GM18526 (cell line): Measurements from ENCODE around the gene BACH1.
A peak's percentile ranks its signal among the peaks of the same experiment; 100 is the strongest.

Experiments
- POLR2A ChIP-seq: IDR thresholded peaks from 3 replicates; pipeline ENCODE4 v1.6.1; 2011; ENCODE audit not compliant: insufficient read length; ENCODE audit errors: extremely low read depth

The BACH1 gene

GRCh38 chr21:29289317-29289716, 9.4 kb upstream of the BACH1 start:
- TF ChIP-seq POLR2A, result no peak

- TF ChIP-seq POLR2A, result no peak
Measured at GRCh38 chr21:29290240-29290639, 8.5 kb upstream of the BACH1 start.

- no peak for TF ChIP-seq POLR2A
Measured at GRCh38 chr21:29293495-29293894, 5.2 kb upstream of the BACH1 start.

GRCh38 chr21:29295066-29295650, 3.6 kb upstream of the BACH1 start:
- TF ChIP-seq POLR2A, result no peak

- TF ChIP-seq POLR2A, result no peak
Measured at GRCh38 chr21:29296446-29296845, 2.3 kb upstream of the BACH1 start.

GRCh38 chr21:29297483-29298347, 1.0 kb upstream of the BACH1 start:
- TF ChIP-seq POLR2A, result no peak

- peak; percentile 2 for TF ChIP-seq POLR2A
Measured at GRCh38 chr21:29299046-29299915, 559 bp downstream of the BACH1 start.

GRCh38 chr21:29299916-29300806, 1.4 kb downstream of the BACH1 start:
- TF ChIP-seq POLR2A, result no peak

- TF ChIP-seq POLR2A, result no peak
Measured at GRCh38 chr21:29300807-29301138, 2.1 kb downstream of the BACH1 start.

- TF ChIP-seq POLR2A, result no peak
Measured at GRCh38 chr21:29301691-29302090, 3.0 kb downstream of the BACH1 start.

- TF ChIP-seq POLR2A, result no peak
Measured at GRCh38 chr21:29302359-29302875, 3.7 kb downstream of the BACH1 start.

GRCh38 chr21:29303288-29303687, 4.6 kb downstream of the BACH1 start:
- no peak for TF ChIP-seq POLR2A

GRCh38 chr21:29304597-29304996, 5.9 kb downstream of the BACH1 start:
- no peak for TF ChIP-seq POLR2A

- no peak for TF ChIP-seq POLR2A
Measured at GRCh38 chr21:29305068-29305467, 6.3 kb downstream of the BACH1 start.

GRCh38 chr21:29305561-29305960, 6.8 kb downstream of the BACH1 start:
- TF ChIP-seq POLR2A, result no peak

- no peak for TF ChIP-seq POLR2A
Measured at GRCh38 chr21:29306920-29307319, 8.2 kb downstream of the BACH1 start.
